HG03045 (cell line): ENCODE results near the gene ZNF549.
"Not testable (repeated sequence)": the region's sequence is repeated elsewhere in the genome, so short reads cannot be mapped to it uniquely, and the experiment has no call there.

Source experiments
- ATAC-seq: cut with Tn5 transposase; IDR thresholded peaks from one replicate; pipeline ENCODE4 v1.9.1; 2021; ENCODE audit warnings: mild to moderate bottlenecking, moderate library complexity; ENCODE audit not compliant: unreplicated experiment

Gene ZNF549

GRCh38 chr19:57527136-57527881, at the start of gene ZNF549:
TSS of gene ZNF549 (plus strand) at chr19:57527356. CDS start at chr19:57527574, 218 bp downstream.
- peak; percentile 98 for ATAC-seq

GRCh38 chr19:57487477-57488298, 39.5 kb upstream of the ZNF549 start, which contains the start of gene ZNF419:
TSS of gene ZNF419 (plus strand) at chr19:57487750. CDS start at chr19:57487951, 201 bp downstream.
- peak; percentile 91 for ATAC-seq

- not testable (repeated sequence) for ATAC-seq
Measured at GRCh38 chr19:57488299-57488644, 38.9 kb upstream of the ZNF549 start.

- not testable (repeated sequence) for ATAC-seq
Measured at GRCh38 chr19:57499332-57499679, 27.9 kb upstream of the ZNF549 start.

GRCh38 chr19:57499680-57500395, 27.3 kb upstream of the ZNF549 start, which contains the start of gene ZNF773:
TSS of gene ZNF773 (plus strand) at chr19:57499938. CDS start at chr19:57500081, 143 bp downstream.
- ATAC-seq: peak; percentile 98

GRCh38 chr19:57500400-57500799, 26.8 kb upstream of the ZNF549 start:
- not testable (repeated sequence) for ATAC-seq

- ATAC-seq: no peak
Measured at GRCh38 chr19:57506163-57506562, 21.0 kb upstream of the ZNF549 start.

- ATAC-seq: no peak
Measured at GRCh38 chr19:57511484-57511883, 15.7 kb upstream of the ZNF549 start.

- no peak for ATAC-seq
Measured at GRCh38 chr19:57512845-57513244, 14.3 kb upstream of the ZNF549 start.

- no peak for ATAC-seq
Measured at GRCh38 chr19:57515255-57515654, 11.9 kb upstream of the ZNF549 start.

- ATAC-seq: not testable (repeated sequence)
Measured at GRCh38 chr19:57518021-57518420, 9.1 kb upstream of the ZNF549 start.

- ATAC-seq: no peak
Measured at GRCh38 chr19:57537953-57538547, 10.9 kb downstream of the ZNF549 start.

- ATAC-seq: no peak
Measured at GRCh38 chr19:57546513-57546912, 19.4 kb downstream of the ZNF549 start.

GRCh38 chr19:57552432-57552831, 25.3 kb downstream of the ZNF549 start:
- ATAC-seq: no peak

GRCh38 chr19:57557659-57558058, 30.5 kb downstream of the ZNF549 start:
- ATAC-seq: no peak

- no peak for ATAC-seq
Measured at GRCh38 chr19:57558525-57558924, 31.4 kb downstream of the ZNF549 start.

GRCh38 chr19:57559008-57559403, 31.9 kb downstream of the ZNF549 start:
- ATAC-seq: no peak

GRCh38 chr19:57559404-57560025, 32.4 kb downstream of the ZNF549 start, which contains the start of gene ZNF550:
TSS of gene ZNF550 (minus strand) at chr19:57559863. CDS start at chr19:57559682, 181 bp downstream.
- ATAC-seq: peak; percentile 91

GRCh38 chr19:57560049-57560491, 32.9 kb downstream of the ZNF549 start:
- peak; percentile 12 for ATAC-seq

GRCh38 chr19:57563547-57563946, 36.4 kb downstream of the ZNF549 start:
- ATAC-seq: no peak
